Liver (tissue), 3 donors: ENCODE measurements around the gene C9orf72.

Source experiments
- GABPA ChIP-seq, 2 donors: IDR thresholded peaks in 1 of 2; conservative IDR thresholded peaks in 1 of 2; 2 replicates each; pipeline ENCODE4 v1.6.1; 2016; ENCODE audit warnings: antibody characterized with exemption in 2 of 2, mild to moderate bottlenecking in 1 of 2, moderate library complexity in 1 of 2
- JUND ChIP-seq, 2 donors: IDR thresholded peaks; 2 replicates each; pipeline ENCODE4 v1.6.1; 2016; ENCODE audit warnings: antibody characterized with exemption in 2 of 2
- YY1 ChIP-seq: IDR thresholded peaks from 2 replicates; pipeline ENCODE4 v1.6.1; 2016; ENCODE audit warnings: antibody characterized with exemption, mild to moderate bottlenecking
- TF ChIP-seq, protein P1 (sequence below): fragments of 150-350 bp; IDR thresholded peaks from 2 replicates; pipeline ENCODE4 v1.5.1; 2017; ENCODE audit warnings: improper control_type of control experiment, low read depth, low read length; ENCODE audit not compliant: missing input control
- TF ChIP-seq, protein P2 (sequence below): IDR thresholded peaks from 2 replicates; pipeline ENCODE4 v1.6.1; 2016; ENCODE audit warnings: antibody characterized with exemption
- donor health status: healthy.
- donor health status: healthy.

DNA sequence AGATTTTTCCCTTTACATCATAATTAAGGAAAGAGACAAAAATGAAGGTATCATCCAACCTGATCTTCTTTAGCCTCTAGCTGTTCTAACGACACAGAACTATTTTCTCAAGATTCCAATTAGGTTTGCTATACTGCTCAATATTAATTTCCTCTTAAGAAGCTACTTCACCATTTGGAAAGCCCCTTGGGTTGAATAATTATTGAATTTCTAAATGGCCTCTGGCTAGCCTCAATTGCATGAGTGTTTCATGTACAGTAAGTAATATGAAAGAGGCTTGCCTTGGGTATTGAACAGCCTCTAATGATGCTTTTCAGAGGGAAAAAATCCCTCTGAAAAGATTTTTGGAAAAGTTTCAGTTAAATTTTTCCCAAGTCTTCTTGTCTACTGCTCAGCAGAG lies 40.0 kb downstream of the C9orf72 start:
- TF ChIP-seq, protein P1, sequence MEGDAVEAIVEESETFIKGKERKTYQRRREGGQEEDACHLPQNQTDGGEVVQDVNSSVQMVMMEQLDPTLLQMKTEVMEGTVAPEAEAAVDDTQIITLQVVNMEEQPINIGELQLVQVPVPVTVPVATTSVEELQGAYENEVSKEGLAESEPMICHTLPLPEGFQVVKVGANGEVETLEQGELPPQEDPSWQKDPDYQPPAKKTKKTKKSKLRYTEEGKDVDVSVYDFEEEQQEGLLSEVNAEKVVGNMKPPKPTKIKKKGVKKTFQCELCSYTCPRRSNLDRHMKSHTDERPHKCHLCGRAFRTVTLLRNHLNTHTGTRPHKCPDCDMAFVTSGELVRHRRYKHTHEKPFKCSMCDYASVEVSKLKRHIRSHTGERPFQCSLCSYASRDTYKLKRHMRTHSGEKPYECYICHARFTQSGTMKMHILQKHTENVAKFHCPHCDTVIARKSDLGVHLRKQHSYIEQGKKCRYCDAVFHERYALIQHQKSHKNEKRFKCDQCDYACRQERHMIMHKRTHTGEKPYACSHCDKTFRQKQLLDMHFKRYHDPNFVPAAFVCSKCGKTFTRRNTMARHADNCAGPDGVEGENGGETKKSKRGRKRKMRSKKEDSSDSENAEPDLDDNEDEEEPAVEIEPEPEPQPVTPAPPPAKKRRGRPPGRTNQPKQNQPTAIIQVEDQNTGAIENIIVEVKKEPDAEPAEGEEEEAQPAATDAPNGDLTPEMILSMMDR = no peak
- TF ChIP-seq, protein P2, sequence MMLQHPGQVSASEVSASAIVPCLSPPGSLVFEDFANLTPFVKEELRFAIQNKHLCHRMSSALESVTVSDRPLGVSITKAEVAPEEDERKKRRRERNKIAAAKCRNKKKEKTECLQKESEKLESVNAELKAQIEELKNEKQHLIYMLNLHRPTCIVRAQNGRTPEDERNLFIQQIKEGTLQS = no peak
- no peak for TF ChIP-seq JUND (IDR thresholded peaks at IDR 0.05)
- TF ChIP-seq GABPA (IDR thresholded peaks at IDR 0.05 in 1 of 2, conservative IDR thresholded peaks at IDR 0.05 in 1 of 2) = no peak
- TF ChIP-seq YY1 = no peak
